ENCODE measurements around the gene DRC1.
A peak's percentile ranks its signal among the peaks of the same experiment; 100 is the strongest.
"Not testable (repeated sequence)": the region's sequence is repeated elsewhere in the genome, so short reads cannot be mapped to it uniquely, and the experiment has no call there.

DRC1 gene

GRCh38 chr2:26363958-26364357 lies 37.8 kb upstream of the DRC1 start:
- TF ChIP-seq EZH2 (IDR thresholded peaks at IDR 0.05), result no peak
- TF ChIP-seq FOXP2 (optimal IDR thresholded peaks at IDR 0.05; ENCODE audit: control extremely low read depth, extremely low read length, insufficient read depth), result no peak
- no peak for TF ChIP-seq POLR2AphosphoS5 (IDR thresholded peaks at IDR 0.05; ENCODE audit: borderline replicate concordance, low read depth, low read length)
- no peak overlapping the region for H3K9ac ChIP-seq (ENCODE audit: insufficient read length)
- no peak overlapping the region for H3K27ac ChIP-seq
- no peak overlapping the region for H3K4me3 ChIP-seq
- H3K36me3 ChIP-seq (ENCODE audit: insufficient read depth, low read length), result peaks cover 20% of the 10 kb centered on the region
- no peaks in the 10 kb centered on the region for H3K9me3 ChIP-seq (ENCODE audit: low read depth, low read length)
- DNase-seq (ENCODE audit: low read depth, low spot score), result no peak

- peaks cover 25% of the 10 kb centered on the region for H3K36me3 ChIP-seq (ENCODE audit: insufficient read depth, low read length)
- no peak for TF ChIP-seq POLR2AphosphoS5 (IDR thresholded peaks at IDR 0.05; ENCODE audit: borderline replicate concordance, low read depth, low read length)
- no peak for TF ChIP-seq EZH2 (IDR thresholded peaks at IDR 0.05)
- TF ChIP-seq FOXP2 (optimal IDR thresholded peaks at IDR 0.05; ENCODE audit: control extremely low read depth, extremely low read length, insufficient read depth), result no peak
- no peak overlapping the region for H3K27ac ChIP-seq
- no peak overlapping the region for H3K4me3 ChIP-seq
- H3K9me3 ChIP-seq (ENCODE audit: low read depth, low read length), result no peaks in the 10 kb centered on the region
- no peak for DNase-seq (ENCODE audit: low read depth, low spot score)
- H3K9ac ChIP-seq (ENCODE audit: insufficient read length), result no peak overlapping the region
Measured at GRCh38 chr2:26364669-26365068, 37.1 kb upstream of the DRC1 start.

DNA sequence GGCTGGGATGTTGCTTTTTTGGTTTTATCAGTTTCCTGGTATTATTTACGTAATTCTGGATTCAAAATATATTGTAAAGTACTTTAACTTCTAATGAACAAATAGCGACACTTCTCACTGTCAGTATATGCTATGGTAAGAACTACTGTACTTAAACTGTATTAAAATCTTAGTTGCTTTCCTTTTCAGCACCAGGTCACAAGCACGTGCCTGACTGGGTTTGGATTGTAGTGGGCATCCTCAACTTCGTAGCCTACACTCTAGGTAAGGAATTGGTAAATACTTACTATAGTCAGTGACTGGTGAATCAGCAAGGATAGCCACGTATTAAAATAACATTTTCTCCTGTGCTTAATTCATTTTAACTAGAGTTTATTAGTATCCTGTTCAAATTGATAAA lies 34.8 kb upstream of the DRC1 start:
- Histone ChIP-seq H3K36me3 (ENCODE audit: insufficient read depth, low read length) (peaks cover 25% of the 10 kb centered on the region), H3K9ac (ENCODE audit: insufficient read length) (no peak overlapping the region), H3K27ac (no peak overlapping the region), H3K4me3 (no peak overlapping the region), H3K9me3 (ENCODE audit: low read depth, low read length) (no peaks in the 10 kb centered on the region)
- TF ChIP-seq POLR2AphosphoS5 (IDR thresholded peaks at IDR 0.05; ENCODE audit: borderline replicate concordance, low read depth, low read length), result no peak
- TF ChIP-seq EZH2 (IDR thresholded peaks at IDR 0.05), result no peak
- no peak for TF ChIP-seq FOXP2 (optimal IDR thresholded peaks at IDR 0.05; ENCODE audit: control extremely low read depth, extremely low read length, insufficient read depth)
- no peak for DNase-seq (ENCODE audit: low read depth, low spot score)

GRCh38 chr2:26369664-26370063 lies 32.1 kb upstream of the DRC1 start:
- not testable (repeated sequence) for H3K9ac ChIP-seq (ENCODE audit: insufficient read length); DNase-seq (ENCODE audit: low read depth, low spot score); H3K27ac ChIP-seq; H3K4me3 ChIP-seq; H3K9me3 ChIP-seq (ENCODE audit: low read depth, low read length)
- peaks cover 42% of the 10 kb centered on the region for H3K36me3 ChIP-seq (ENCODE audit: insufficient read depth, low read length)

- H3K27ac ChIP-seq; H3K9ac ChIP-seq (ENCODE audit: insufficient read length); H3K4me3 ChIP-seq; DNase-seq (ENCODE audit: low read depth, low spot score); H3K9me3 ChIP-seq (ENCODE audit: low read depth, low read length): not testable (repeated sequence)
- peaks cover 54% of the 10 kb centered on the region for H3K36me3 ChIP-seq (ENCODE audit: insufficient read depth, low read length)
Measured at GRCh38 chr2:26370909-26371308, 30.8 kb upstream of the DRC1 start.

- Histone ChIP-seq H3K9ac (ENCODE audit: insufficient read length) (no peak overlapping the region), H3K36me3 (ENCODE audit: insufficient read depth, low read length) (peaks cover 70% of the 10 kb centered on the region), H3K27ac (no peak overlapping the region), H3K4me3 (no peak overlapping the region), H3K9me3 (ENCODE audit: low read depth, low read length) (no peaks in the 10 kb centered on the region)
- TF ChIP-seq EZH2 (IDR thresholded peaks at IDR 0.05), result no peak
- no peak for TF ChIP-seq FOXP2 (optimal IDR thresholded peaks at IDR 0.05; ENCODE audit: control extremely low read depth, extremely low read length, insufficient read depth)
- TF ChIP-seq POLR2AphosphoS5 (IDR thresholded peaks at IDR 0.05; ENCODE audit: borderline replicate concordance, low read depth, low read length), result no peak
- DNase-seq (ENCODE audit: low read depth, low spot score), result no peak
Measured at GRCh38 chr2:26376799-26377198, 24.9 kb upstream of the DRC1 start.

GRCh38 chr2:26380281-26380680 lies 21.4 kb upstream of the DRC1 start:
- DNase-seq (ENCODE audit: low read depth, low spot score), result no peak
- TF ChIP-seq EZH2 (IDR thresholded peaks at IDR 0.05) (no peak), FOXP2 (optimal IDR thresholded peaks at IDR 0.05; ENCODE audit: control extremely low read depth, extremely low read length, insufficient read depth) (no peak), POLR2AphosphoS5 (IDR thresholded peaks at IDR 0.05; ENCODE audit: borderline replicate concordance, low read depth, low read length) (no peak)
- Histone ChIP-seq H3K9me3 (ENCODE audit: low read depth, low read length) (no peaks in the 10 kb centered on the region), H3K36me3 (ENCODE audit: insufficient read depth, low read length) (peaks cover 48% of the 10 kb centered on the region), H3K9ac (ENCODE audit: insufficient read length) (no peak overlapping the region), H3K4me3 (no peak overlapping the region), H3K27ac (no peak overlapping the region)

- 0 out of 2 replicates have a peak overlapping the region, but pooled peaks have one; percentile 52 for H3K27ac ChIP-seq
Measured at GRCh38 chr2:26382564-26382963, 19.2 kb upstream of the DRC1 start.

DNA sequence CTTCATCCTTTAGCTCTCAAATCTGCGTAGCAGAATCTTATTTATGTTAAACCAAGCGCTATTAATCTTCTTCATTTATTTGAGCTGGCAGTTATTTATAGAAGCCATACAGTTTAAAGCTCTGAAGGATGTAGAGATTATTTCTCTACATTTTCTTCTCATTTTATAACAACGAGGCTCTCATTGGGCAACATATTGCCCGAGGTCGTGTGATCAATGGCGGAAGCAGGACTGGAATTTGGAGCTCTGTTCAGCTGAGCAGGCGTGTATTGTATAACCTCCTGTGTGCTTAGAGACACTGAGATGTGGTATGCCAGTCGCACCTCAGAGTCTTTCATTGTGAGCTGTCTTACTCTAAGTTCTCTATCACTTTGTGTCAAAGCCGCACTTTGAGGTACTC lies 17.5 kb upstream of the DRC1 start:
- Histone ChIP-seq H3K4me3 (no peak overlapping the region), H3K36me3 (ENCODE audit: insufficient read depth, low read length) (peaks cover 45% of the 10 kb centered on the region), H3K9me3 (ENCODE audit: low read depth, low read length) (no peaks in the 10 kb centered on the region), H3K9ac (ENCODE audit: insufficient read length) (no peak overlapping the region), H3K27ac (peak overlapping the region; percentile 72)
- TF ChIP-seq FOXP2 (optimal IDR thresholded peaks at IDR 0.05; ENCODE audit: control extremely low read depth, extremely low read length, insufficient read depth) (no peak), POLR2AphosphoS5 (IDR thresholded peaks at IDR 0.05; ENCODE audit: borderline replicate concordance, low read depth, low read length) (no peak), EZH2 (IDR thresholded peaks at IDR 0.05) (no peak)
- DNase-seq (ENCODE audit: low read depth, low spot score), result no peak

More at GRCh38 chr2:26382564-26382963, 19.2 kb upstream of the DRC1 start:
- Histone ChIP-seq H3K36me3 (ENCODE audit: insufficient read depth, low read length) (peaks cover 43% of the 10 kb centered on the region), H3K4me3 (no peak overlapping the region), H3K9ac (ENCODE audit: insufficient read length) (no peak overlapping the region), H3K9me3 (ENCODE audit: low read depth, low read length) (no peaks in the 10 kb centered on the region)
- TF ChIP-seq POLR2AphosphoS5 (IDR thresholded peaks at IDR 0.05; ENCODE audit: borderline replicate concordance, low read depth, low read length), result no peak
- TF ChIP-seq FOXP2 (optimal IDR thresholded peaks at IDR 0.05; ENCODE audit: control extremely low read depth, extremely low read length, insufficient read depth), result no peak
- no peak for TF ChIP-seq EZH2 (IDR thresholded peaks at IDR 0.05)
- DNase-seq (ENCODE audit: low read depth, low spot score), result no peak

All from SK-N-MC (cell line).